Muscle of back (tissue), 11 donors: ENCODE data around the gene NIT1. TPM values are rescaled to one million over a fixed set of nuclear protein-coding genes. Genes with fewer than 3 reads are reported as not detected.

ENCODE experiments used
- DNase-seq, 3 donors: peaks; one replicate each; pipeline versions ENCODE4 v3.0.0 to v3.0.0-alpha.2; 2013
- polyA plus RNA-seq, 10 donors: library from polyadenylated mRNA; unstranded; fragments of 120-200 nt; gene quantifications; one replicate each; pipeline ENCODE4 v1.2.1, GENCODE V29; 2013; ENCODE audit not compliant: insufficient read length in 10 of 10

NIT1 gene
- polyA plus RNA-seq, 10 donors = 25.5 to 33.3 (median 29.0) TPM

DNA sequence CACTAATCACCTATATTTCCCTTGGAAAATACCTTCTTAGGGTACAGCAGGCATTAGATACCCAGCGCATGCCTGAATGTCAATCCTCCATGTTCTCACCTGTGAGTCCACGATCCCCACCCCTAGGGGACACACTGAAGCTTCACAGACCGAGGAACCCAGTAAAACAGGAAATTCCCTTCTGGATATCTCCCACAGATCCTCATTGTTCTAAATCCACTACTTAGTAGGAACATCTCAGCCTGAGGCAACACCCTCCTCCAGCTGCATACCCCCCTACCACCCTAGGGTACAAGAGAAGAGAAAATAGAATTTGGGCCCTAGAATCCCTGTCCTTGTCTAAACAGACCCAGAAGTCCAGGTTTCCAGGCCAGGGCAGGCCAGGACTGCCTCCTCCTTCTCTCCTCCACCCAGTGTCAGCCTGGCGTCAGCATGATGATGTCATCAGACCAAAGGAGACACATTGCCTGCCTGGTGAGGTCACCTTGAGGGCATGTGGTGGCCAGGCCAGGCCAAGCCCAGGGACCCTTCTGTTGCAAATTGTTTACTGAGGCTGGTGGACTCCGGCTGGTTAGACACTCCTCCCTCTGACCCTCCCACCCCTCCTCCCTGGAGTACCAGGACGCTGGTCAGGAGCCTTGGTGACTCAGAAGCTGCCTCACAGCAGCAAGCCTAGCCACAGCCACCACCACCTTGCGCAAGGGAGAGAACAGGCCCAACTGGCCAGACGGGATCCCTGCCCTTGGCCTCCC, 34.7 kb upstream of the NIT1 start:
- DNase-seq = peak in 1 of 3 donors; percentile 48

DNA sequence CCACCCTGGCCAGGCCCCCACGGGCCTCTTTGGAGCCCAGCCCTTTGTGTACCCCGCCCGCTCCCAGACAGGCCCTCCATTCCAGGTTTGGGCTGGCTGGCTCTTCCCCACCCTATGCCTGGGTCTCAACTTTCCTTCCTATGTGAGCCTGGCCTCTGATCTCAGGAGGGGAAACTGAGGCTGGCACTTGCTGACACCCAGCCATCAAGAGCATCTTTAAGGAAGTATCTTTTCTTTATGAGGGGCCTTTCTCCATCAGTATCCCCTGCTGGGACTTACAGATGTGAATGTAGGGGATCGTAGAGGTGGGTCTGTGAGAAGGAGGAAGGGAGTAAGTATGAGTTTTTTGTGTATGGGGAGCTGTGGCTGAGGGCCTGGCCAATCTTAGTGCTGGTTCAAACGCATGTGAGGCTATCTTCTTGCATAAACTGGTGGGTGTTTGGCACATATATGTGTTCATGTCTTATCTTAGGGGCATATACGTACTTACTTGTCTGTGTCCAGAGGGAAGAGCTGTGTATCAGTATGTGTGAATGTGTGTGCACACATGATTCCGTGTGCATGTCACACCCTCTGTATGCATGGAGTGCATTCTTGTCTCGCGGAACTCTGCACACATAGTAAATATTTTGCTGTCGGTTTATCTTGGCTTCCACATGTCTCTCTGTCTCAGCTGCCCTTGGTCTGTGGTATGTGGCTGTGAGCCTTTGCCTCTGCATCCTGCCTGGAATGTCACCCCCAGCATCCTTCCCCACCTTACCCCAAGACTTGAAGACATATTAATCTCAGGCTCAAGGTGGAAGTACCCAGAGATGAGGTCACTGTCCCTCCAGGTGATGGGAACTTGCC, 33.9 kb upstream of the NIT1 start:
- no peak for DNase-seq

DNA sequence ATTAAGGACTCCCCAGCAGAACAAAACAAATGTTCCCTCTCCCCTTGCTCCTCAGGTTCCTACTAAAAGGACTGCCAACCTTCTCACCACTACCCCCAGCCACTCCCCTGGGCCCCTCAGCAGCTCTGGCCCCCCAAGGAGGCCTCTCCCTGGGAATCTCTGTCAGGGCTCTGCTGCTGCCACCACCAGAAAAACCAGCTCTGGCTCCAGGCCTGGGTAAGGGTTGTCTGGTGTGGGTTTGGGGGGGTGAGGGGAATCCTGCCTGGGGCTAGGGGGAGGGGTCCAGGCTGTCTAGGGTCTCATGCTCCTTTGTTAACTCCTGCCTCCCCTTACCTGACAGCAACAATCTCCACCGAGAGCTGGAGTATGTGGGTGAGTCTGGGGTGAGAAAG, 33.3 kb upstream of the NIT1 start:
- DNase-seq = no peak

DNA sequence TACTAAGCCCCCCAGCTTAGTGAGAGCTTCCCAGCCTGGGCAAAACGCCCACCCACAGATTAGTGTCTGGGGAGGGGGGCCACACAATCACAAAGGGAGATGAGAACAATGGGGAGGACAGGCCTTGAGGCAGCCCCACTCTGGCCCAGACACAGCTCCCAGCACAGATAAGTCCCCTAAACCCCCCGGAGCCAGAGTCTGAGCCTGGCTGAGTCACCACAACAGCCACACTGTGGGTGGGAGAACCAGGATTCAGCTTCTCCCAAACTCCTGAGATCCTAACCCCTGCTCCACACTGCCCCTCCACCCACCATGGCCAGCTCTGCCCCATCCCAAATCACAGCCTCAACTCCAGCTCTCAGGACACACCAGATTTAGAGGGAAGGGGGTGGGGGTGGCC, 32.7 kb upstream of the NIT1 start:
- no peak for DNase-seq

DNA sequence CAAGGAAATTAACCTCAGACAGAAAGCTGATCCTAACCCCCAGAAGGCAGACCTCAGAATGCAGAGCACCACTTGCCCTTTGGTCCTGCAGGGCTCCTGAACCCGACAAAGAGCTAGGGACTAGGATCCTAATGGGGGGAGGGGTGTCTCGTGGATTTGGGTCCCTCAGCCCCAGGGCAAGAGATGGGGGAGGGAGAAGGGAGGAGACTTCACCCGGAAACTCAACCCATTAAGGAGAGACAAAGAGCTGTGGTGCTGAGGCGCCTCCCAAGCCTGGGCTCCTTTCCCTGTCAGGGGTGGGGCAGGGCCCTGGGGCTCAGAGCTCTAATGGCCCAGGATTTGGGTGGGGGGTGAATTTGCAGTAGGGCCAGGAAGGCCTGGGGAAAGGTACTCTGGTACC, 31.4 kb upstream of the NIT1 start:
- DNase-seq = no peak

DNA sequence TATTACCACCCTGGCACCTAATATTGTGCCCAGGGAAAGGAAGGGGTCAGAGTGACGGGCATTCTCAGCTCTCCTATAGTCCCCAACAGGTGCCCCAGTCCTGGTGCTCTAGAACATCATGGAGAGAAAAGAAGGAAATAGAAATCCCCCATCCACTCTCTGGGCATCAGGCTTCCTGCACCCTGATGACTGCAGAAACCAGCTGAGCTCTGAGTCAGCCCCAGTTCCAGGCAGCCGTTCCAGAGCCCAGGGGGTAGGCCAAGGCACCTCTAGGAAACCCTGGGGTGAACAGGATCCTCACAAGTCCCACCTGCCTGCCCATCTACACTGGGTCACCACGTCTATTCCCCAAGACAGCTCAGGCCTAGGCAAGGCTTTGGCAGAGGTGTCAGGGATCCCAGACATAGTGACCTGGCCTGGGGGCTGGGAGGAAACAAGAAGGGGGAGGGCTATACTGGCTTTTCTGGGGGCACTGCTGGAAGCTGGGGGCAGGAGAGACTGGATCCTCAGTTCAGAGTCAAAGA, 29.3 kb upstream of the NIT1 start:
- no peak for DNase-seq

DNA sequence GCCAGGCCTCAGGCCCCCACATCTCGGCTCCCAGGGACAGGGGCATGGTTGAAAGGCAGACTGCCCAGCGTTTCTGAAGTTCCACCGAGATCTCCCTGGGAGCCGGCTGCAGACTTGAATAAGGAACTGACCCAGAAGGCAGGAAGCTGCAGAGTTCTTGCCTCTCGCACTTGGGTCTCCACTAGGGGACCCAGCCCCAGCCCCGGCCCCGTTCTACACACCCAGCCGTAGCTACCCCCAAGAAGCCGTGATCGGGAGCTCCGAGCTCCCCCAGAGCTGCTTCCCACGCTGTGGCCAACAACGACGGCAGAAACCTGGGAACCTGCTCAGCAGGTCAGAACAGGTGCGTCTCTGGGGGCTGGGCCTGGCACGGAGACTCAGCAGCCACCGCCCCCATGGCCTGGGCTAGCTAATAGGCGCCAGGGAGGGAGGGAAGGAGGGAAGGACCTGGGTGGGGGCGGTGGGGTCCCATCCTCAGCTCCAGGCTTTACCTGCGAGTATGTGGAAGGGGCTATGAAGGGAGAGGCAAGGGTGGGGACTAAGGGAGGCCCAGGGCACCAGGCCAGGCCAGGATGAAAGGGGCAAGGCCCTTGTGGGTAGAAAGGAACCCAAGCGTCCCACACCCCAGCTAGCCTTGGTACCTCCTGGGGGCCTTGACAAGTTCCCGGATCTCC, 28.5 kb upstream of the NIT1 start, which contains the start of gene NECTIN4:
NECTIN4 (minus strand) TSS at position 308 of the 674 bp plus-strand sequence; CDS start at position 46, 262 bp downstream.
- no peak for DNase-seq

DNA sequence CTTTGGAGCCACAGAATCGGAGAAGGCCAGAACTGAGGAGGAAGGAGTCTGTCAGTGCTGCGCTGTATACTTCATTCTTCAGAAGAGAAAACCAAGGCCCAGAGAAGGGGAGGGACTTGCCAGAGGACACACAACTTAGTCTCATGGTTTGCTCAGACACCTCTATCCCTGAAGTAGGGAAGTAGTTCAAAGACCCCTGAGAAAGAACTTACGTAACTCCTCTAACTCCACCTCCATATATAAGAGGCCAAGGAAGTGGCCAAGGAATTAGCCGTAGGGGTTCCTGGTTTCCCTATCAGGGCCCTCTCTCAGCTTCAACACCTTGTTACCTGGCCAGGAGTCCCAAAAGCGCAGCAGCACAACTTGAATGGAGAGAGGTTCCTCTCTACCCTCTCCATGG, 28.0 kb upstream of the NIT1 start:
- no peak for DNase-seq

DNA sequence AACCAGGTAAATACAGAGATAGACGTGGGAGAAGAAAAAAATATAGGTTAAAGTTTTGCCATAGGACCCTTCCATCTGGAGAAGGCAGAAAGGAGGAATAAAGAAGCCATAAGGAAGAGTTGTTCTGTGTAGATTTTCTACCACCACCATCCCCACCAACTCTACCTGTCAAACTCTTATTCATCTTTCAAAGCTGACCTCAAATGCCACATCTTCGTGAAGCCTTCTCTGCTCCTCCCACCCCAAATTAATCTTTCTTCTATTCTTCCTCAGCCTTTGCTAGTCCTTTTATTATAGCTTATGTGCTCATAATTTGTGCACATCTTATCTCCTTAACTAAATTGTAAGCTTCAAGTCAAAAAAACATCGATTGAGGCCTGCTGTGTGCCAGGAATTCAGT, 27.3 kb upstream of the NIT1 start:
- no peak for DNase-seq

DNA sequence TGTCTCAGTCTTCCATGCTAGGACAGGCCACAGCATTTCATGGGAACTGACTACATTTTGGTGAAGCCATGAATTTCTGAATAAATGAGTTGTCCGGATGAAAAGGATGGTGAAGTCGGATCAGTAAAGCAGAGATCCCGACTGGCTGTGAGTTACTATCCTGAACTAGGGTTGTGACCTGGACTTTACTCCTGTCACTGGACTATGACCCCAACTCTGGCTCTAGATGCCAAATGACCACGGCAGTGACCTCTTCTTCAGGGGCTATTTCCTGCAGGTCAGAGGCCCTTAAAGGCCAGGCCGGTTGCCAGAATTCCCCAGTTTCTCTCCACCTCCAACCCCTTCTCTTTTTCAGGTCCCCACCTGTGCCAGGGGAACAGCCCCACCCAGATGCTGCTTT, 26.8 kb upstream of the NIT1 start:
- DNase-seq = no peak

DNA sequence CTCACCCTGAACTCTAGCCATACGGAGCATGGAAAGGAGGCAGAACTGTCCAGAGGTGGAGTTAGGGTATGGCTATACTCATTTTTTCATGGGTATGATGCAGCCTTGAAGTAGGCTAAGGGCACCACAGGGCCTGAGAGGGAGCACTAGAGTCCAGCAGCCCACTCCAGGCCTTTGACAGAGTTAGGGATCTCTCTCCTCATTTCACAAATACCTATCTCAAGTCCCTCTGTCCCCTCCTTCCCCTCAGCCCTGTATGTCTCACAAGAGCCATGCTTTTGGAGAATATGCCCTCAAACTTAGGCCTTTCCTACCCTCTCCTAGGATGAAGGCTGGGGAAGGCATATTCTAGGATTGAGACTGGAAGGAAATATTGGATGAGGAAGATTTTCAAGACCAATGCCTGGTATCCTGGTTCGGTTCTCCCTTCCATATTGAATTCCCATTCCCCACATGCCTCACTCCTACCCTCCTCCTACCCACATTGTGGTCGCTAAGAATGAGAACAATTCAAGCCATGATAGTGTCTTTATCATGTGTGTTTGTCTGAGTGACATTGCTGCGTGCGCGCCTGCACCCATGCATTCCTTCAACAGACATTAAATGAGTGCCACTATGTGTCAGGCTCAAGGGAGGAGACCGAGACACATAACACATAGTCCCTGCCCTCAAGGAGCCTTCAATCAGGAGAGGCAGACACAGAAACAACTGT, 26.0 kb upstream of the NIT1 start:
- DNase-seq = no peak

DNA sequence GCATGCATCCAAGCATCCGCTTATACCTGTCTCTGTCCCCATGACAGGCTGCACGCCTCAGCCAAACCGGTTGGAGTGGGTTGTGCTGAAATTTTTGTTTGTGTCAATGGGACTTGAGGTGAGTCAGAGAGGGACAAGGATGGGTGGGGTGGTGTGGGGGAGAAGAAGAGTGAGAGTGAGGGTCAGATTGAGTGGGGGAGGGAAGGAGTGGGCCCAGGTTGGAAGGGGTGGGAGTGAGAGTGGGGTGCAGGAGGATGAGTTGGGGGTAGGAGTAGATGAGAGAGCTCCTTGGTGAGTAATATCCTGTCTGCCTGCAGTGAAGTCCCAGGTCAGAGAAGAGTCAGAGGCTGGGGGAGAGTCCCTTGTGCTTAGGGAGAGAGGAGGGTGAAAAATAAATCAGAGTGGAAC, 25.3 kb upstream of the NIT1 start:
- no peak for DNase-seq

DNA sequence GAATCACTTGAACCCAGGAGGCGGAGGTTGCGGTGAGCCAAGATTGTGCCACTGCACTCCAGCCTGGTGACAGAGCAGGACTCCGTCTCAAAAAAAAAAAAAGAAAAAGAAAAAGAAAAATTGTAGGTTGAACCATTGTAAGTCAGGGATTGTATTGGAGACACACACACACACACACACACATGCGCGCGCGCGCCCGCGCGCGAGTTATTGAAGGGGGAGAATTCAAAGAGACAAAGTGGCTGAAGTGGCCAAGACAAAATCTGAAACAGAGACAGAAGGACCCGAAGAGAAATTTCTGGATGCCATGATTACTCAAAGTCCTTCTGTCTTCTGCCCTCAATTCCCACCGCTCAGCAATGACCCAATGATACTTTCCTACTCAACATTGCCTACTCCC, 23.4 kb upstream of the NIT1 start:
- no peak for DNase-seq

DNA sequence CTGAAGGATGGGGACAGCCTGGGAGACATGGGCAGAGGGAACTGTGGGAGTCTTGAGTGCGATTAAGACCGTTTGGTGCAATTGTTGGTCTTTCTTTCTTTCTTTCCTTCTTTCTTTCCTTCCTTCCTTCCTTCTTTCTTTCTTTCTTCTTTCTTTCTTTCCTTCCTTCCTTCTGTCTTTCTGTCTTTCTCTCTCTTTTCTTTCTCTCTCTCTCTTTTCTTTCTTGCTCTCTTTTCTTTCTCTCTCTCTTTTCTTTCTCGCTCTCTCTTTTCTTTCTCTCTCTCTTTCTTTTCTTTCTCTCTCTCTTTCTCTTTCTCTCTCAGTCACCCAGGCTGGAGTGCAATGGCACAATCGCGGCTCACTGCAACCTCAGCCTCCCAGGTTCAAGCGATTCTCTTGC, 22.7 kb upstream of the NIT1 start:
- no peak for DNase-seq

DNA sequence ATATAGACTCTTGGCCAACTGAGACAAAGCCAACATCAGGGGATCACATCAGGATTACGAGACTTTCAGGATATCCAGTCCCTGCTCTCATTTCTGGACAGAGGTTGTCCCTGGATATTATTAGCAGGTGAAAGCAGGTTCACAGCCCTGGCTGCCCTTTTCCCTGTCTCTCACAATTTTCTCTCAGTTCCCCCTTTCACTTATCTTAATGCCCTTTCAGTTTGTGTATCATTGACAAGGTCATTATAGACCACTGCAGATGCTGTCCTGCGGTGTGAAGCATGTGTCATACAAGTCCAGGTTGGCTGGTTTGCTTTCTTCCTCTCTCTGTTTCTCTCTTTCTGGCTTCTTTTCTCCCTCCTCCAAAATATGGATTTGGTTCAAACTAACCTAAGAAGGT, 21.9 kb upstream of the NIT1 start:
- no peak for DNase-seq

DNA sequence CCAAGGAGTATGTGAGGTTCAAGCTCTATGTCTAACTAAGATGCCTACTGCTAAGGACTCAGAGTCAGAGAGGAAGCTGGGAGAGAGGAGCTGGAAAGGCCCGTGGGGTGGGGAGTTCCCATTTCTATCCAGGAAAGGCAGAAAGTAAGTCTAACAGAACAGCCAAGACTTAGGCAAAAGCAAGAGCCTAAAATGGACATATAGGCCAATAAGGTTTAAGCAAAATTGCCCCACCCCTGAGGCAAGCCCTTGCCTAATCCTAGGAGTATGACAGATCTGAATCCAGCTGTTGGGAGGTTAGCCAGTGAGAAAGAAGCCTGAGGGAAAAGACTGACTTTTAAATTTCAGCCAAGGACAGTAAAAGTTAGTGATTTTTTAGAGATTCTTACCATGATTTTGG, 21.4 kb upstream of the NIT1 start:
- peak in 2 of 3 donors; percentile 81 to 91 for DNase-seq

DNA sequence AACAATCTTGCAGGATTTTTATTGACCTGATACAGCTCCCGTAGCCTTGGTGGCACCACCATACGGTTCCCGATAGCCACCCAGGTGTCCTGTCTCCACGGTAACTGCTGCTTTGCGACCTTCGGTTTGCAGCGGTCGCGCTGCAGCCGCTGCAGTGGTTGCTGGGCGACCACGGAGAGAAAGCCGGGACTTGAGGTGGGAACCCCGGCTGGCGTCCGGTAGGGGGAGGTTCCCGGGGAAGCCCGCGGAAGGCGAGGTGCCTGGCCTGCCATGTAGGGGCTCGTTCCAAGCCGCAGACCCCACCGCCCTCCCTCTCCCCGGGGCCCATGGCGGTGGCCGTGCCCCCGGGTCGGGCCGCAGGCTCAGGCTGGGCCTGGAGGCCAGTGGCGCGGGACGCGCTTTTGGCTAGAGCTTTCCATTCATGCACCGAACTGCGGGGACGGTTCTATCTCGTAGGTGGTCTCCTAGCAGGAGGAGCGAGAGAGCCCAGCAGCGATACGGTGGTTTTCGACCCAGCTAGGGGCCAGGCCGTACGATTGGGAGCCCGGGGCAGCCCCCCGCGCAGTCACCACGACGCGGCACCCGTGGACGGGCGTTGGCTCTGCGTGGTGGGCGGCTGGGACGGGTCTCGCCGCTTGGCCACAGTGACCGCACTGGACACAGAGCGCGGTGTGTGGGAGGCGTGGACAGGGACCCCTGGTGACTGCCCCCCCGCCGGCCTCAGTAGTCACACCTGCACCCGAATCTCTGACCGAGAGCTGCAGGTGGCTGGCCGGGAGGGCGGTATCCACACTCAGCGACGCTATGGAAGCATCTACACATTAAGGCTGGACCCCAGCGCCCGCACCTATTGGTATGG, 19.5 kb upstream of the NIT1 start, which contains the start of gene KLHDC9:
KLHDC9 (plus strand) TSS at position 152 of the 859 bp plus-strand sequence; CDS start at position 327, 175 bp downstream.
- peak in 2 of 3 donors; percentile 67 to 87 for DNase-seq

DNA sequence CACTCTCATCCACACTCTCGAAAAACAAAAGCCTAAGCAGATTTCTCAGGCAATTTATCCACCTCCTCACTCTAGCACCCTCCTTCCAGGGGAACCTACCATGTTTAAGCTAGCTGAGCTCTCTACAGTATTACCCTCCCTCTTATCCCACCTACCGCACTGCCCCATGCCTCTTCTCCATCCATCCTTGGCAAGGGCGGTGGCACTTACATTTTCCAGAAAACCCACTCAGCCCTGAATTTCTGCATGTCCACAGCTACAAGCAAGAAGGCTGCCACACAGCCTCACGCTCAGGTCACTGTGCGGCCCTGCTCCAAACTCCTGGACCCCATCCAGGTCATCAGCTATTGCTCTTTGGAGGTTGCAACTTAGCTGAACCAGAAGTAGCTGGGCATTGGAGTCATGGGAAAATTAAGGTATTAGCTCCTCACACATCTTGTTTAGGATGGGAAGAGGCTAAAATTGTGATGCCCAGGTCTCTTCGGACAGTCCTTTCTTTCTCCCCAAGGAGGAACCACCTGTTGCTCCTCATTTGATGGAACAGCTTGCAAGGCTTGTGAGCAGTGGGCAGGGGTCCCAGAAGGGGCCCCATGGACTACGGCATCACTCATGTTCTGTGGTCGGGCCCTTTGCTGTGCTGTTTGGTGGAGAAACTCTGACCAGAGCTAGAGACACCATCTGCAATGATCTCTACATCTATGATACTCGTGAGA, 18.7 kb upstream of the NIT1 start:
- no peak for DNase-seq

DNA sequence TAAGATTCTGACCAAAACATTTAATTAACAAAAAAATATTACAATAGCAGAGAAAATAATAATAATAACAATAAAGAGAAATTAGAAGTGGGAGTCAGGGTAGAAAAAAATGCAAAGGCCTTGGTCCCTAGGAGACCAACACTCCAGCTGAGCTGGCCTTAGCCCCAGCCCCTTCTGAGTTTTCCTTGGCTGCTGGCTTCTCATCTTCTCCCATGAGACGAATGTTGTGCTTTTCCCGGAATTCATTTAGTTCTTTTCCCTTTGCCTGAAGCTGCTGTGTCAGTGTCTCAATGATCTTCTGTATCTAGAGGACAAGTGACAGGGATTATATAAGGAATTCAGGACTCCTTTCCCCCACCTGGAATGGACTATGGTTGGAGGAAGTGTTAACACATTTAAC, 17.3 kb upstream of the NIT1 start:
- peak in 2 of 3 donors; percentile 29 to 40 for DNase-seq

DNA sequence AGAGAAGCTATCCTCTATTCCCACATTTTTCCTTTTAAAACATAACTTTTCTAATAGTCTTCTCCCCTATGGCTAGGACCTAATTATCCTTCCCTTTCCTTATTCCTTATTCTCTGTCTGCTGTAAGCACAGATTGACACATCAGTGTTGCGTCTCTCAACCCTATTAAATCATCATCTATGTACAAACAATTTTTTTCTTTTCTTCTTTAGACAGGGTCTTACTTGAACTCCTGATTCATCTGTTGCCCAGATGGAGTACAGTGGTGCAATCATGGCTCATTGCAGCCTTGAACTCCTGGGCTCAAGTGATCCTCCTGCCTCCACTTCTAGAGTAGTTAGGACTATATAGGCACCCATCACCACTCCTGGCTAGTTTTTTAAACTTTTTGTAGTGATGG, 11.5 kb upstream of the NIT1 start:
- DNase-seq = no peak
